ENCODE measurements around the gene TTC28.
"Not testable (repeated sequence)": the region's sequence is repeated elsewhere in the genome, so short reads cannot be mapped to it uniquely, and the experiment has no call there.

TTC28 gene

GRCh38 chr22:28574159-28574788 lies 105.4 kb downstream of the TTC28 start:
- no peak for TF ChIP-seq CTCF (IDR thresholded peaks at IDR 0.05; ENCODE audit: extremely low read depth, missing control alignments)
- DNase-seq (ENCODE audit: low spot score), result no peak

- no peak for TF ChIP-seq CTCF (IDR thresholded peaks at IDR 0.05; ENCODE audit: extremely low read depth, missing control alignments)
- DNase-seq (ENCODE audit: low spot score), result no peak
Observed at GRCh38 chr22:28570696-28571373, 108.8 kb downstream of the TTC28 start.

GRCh38 chr22:28568974-28569373 lies 110.7 kb downstream of the TTC28 start:
- not testable (repeated sequence) for DNase-seq (ENCODE audit: low spot score)

- no peak for TF ChIP-seq CTCF (IDR thresholded peaks at IDR 0.05; ENCODE audit: extremely low read depth, missing control alignments)
- DNase-seq (ENCODE audit: low spot score), result no peak
Observed at GRCh38 chr22:28568099-28568498, 111.5 kb downstream of the TTC28 start.

GRCh38 chr22:28566920-28567499 lies 112.6 kb downstream of the TTC28 start:
- DNase-seq (ENCODE audit: low spot score), result not testable (repeated sequence)

DNA sequence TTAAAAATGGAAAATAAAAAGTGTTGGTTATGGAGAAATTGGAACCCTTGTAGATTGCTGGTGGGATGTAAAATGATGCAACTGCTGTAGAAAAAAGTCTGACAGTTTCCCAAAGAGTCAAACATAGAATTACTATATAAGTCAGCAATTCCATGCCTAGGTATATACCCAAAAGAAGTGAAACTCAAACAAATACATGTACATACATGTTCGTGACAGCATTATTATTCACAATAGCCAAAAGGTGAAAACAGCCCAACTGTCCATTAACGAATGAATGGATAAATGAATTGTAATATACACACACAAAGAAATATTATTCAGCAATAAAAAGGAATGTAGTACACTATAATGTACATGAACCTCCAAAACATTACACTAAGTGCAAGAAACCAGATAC lies 116.0 kb downstream of the TTC28 start:
- DNase-seq (ENCODE audit: low spot score), result no peak
- no peak for TF ChIP-seq CTCF (IDR thresholded peaks at IDR 0.05; ENCODE audit: extremely low read depth, missing control alignments)

DNA sequence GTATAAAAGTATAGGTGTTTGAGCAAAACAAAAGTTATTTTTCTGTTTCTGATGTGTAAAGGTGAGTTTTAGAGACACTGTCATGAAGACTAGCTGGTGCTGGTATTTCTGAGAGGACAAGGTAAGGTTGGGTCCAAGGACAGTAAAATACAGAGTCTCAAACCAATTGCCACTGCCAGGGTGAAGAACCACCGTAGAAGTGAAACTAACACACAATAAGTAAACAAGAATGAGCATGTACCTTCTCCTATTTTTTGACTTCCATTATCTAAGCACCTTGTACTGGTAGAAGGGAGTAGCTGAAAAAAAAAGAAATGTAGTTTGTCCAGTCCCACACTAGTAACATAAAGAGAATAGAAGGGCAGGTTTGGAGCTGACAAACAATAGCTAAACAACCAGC lies 117.3 kb downstream of the TTC28 start:
- TF ChIP-seq CTCF (IDR thresholded peaks at IDR 0.05; ENCODE audit: extremely low read depth, missing control alignments), result no peak
- no peak for DNase-seq (ENCODE audit: low spot score)

- DNase-seq (ENCODE audit: low spot score), result not testable (repeated sequence)
Observed at GRCh38 chr22:28560743-28561101, 118.9 kb downstream of the TTC28 start.

Data from GM20000 (cell line).